GM21423 (cell line): Measurements from ENCODE around the gene CDKN2D.
"Not testable (repeated sequence)": the region's sequence is repeated elsewhere in the genome, so short reads cannot be mapped to it uniquely, and the experiment has no call there.

ENCODE experiments used
- ATAC-seq: cut with Tn5 transposase; IDR thresholded peaks from one replicate; pipeline ENCODE4 v1.9.1; 2021; ENCODE audit warnings: mild to moderate bottlenecking, moderate library complexity; ENCODE audit not compliant: unreplicated experiment

The CDKN2D gene

GRCh38 chr19:10582091-10582490 is 13.3 kb upstream of the CDKN2D start:
- no peak for ATAC-seq

GRCh38 chr19:10580979-10581631 is 12.3 kb upstream of the CDKN2D start:
- ATAC-seq: no peak

GRCh38 chr19:10577951-10578350 is 9.2 kb upstream of the CDKN2D start:
- ATAC-seq: no peak

- ATAC-seq: no peak
Measured at GRCh38 chr19:10575011-10575716, 6.4 kb upstream of the CDKN2D start.

GRCh38 chr19:10574462-10574861 is 5.7 kb upstream of the CDKN2D start:
- ATAC-seq: no peak

- not testable (repeated sequence) for ATAC-seq
Measured at GRCh38 chr19:10573793-10574192, 5.0 kb upstream of the CDKN2D start.

- ATAC-seq: peak; percentile 6
Measured at GRCh38 chr19:10568062-10568825, 535 bp downstream of the CDKN2D start.

GRCh38 chr19:10567656-10568055 is 1.1 kb downstream of the CDKN2D start:
- ATAC-seq: no peak

GRCh38 chr19:10566658-10567410 is 1.9 kb downstream of the CDKN2D start:
- ATAC-seq: no peak

- ATAC-seq: no peak
Measured at GRCh38 chr19:10566408-10566657, 2.4 kb downstream of the CDKN2D start.

GRCh38 chr19:10565567-10566407 is 3.0 kb downstream of the CDKN2D start, which contains the start of gene KRI1:
Gene KRI1 (minus strand): TSS chr19:10566010. CDS start chr19:10565999, 11 bp downstream.
- peak; percentile 42 for ATAC-seq

- ATAC-seq: no peak
Measured at GRCh38 chr19:10565028-10565566, 3.7 kb downstream of the CDKN2D start.

- ATAC-seq: no peak
Measured at GRCh38 chr19:10562609-10563008, 6.2 kb downstream of the CDKN2D start.

GRCh38 chr19:10560154-10560553 is 8.6 kb downstream of the CDKN2D start:
- no peak for ATAC-seq

GRCh38 chr19:10557603-10558197 is 11.1 kb downstream of the CDKN2D start:
- ATAC-seq: no peak

- ATAC-seq: no peak
Measured at GRCh38 chr19:10555610-10555973, 13.2 kb downstream of the CDKN2D start.

GRCh38 chr19:10554760-10555609 is 13.8 kb downstream of the CDKN2D start:
- no peak for ATAC-seq

GRCh38 chr19:10553943-10554381 is 14.8 kb downstream of the CDKN2D start:
- ATAC-seq: peak; percentile 73
